Testis (tissue), 3 donors: ENCODE measurements around the gene GATB. TPM values are rescaled to one million over a fixed set of nuclear protein-coding genes. Genes with fewer than 3 reads are reported as not detected.
A peak's percentile ranks its signal among the peaks of the same experiment; 100 is the strongest.

Experiments
- DNase-seq: peaks from one replicate; pipeline ENCODE4 v3.0.0-alpha.2; 2019
- H3K27ac ChIP-seq, 2 donors: fragments of 200-600 bp; sonication (generic); one replicate each; pipeline ENCODE4 v1.5.1; 2019
- H3K27me3 ChIP-seq: fragments of 200-600 bp; sonication (generic); one replicate; pipeline ENCODE4 v1.5.1; 2019
- H3K36me3 ChIP-seq: fragments of 200-600 bp; sonication (generic); one replicate; pipeline ENCODE4 v1.5.1; 2017; ENCODE audit warnings: low read depth; ENCODE audit errors: missing control alignments
- H3K4me1 ChIP-seq: fragments of 200-600 bp; sonication (generic); one replicate; pipeline ENCODE4 v1.5.1; 2019
- H3K4me3 ChIP-seq, 2 donors: fragments of 200-600 bp; sonication (generic); one replicate each; pipeline ENCODE4 v1.5.1; 2017 to 2019
- H3K9me3 ChIP-seq: fragments of 200-600 bp; sonication (generic); one replicate; pipeline ENCODE4 v1.5.1; 2017
- POLR2A ChIP-seq: fragments of 450-650 bp; IDR thresholded peaks from one replicate; pipeline ENCODE4 v1.6.1; 2017; ENCODE audit warnings: antibody characterized with exemption, mild to moderate bottlenecking, moderate library complexity
- WGBS, 2 donors: methylation state at CpG; one replicate each; pipeline ENCODE4 v1.1.5; 2018; 5-methylcytosine and 5-hydroxymethylcytosine counted together
- intact Hi-C: fragments of 100-400 bp; cut with DNase I; formaldehyde crosslinking; loops from one replicate; pipeline ENCODE4 v1.15.1; 2023; ENCODE audit warnings: low total_unique reads
- polyA plus RNA-seq: library from polyadenylated mRNA; stranded (reverse); fragments of 350-450 nt; fragmentation: Illumina TruSeq; extraction: RNeasy Lipid Tissue Mini Kit (QIAGEN cat#74804); gene quantifications from one replicate; pipeline ENCODE4 v1.2.3, GENCODE V29; 2014; ENCODE audit warnings: low read depth, low replicate concordance; ENCODE audit not compliant: insufficient read depth
- total RNA-seq, 2 donors: library from RNA; depleted of rRNA; stranded (reverse); fragments of >200 nt; gene quantifications; one replicate each; pipeline ENCODE4 v1.2.3, GENCODE V29; 2016
- TF ChIP-seq, protein P1 (sequence below), 3 experiments: fragments of 450-650 bp in 2 of 3; fragments of 200-600 bp in 1 of 3; sonication (generic) in 1 of 3; IDR thresholded peaks; one replicate each; pipeline ENCODE4 v1.5.1; 2016 to 2019; ENCODE audit warnings: antibody characterized with exemption in 3 of 3, mild to moderate bottlenecking in 2 of 3, moderate library complexity in 1 of 3

GATB gene
- total and polyA plus RNA-seq, 3 donors from 2014 or later: 21.9 to 49.4 (median 44.7) TPM

DNA sequence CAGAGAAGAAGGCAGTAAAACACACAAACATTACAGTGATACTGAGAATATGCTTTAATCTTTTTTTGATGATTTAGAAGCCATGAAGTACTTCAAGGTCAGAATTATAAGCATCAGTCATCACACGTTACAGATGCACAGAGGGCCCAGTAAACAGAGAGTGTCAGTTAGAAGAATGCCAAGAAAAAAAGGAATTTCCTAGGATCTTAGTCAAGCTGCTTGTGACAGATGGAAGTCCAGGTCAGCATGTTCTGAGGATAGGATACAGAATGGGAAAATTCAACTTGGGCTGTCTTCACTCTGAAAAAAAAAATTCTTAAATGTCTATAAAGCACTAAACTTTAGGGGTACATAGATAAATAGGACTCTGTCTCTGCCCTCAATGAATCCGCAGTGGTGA lies 38.9 kb downstream of the GATB start:
- Histone ChIP-seq H3K27me3 (no peaks in the 10 kb centered on the region), H3K27ac (no peak overlapping the region), H3K36me3 (no peaks in the 10 kb centered on the region), H3K4me1 (no peaks in the 10 kb centered on the region), H3K9me3 (no peaks in the 10 kb centered on the region), H3K4me3 (no peak overlapping the region)
- no peak for DNase-seq
- 77 to 78% methylated on average over 2 of the region's 2 CpGs for WGBS, 2 donors
- TF ChIP-seq, protein P1, sequence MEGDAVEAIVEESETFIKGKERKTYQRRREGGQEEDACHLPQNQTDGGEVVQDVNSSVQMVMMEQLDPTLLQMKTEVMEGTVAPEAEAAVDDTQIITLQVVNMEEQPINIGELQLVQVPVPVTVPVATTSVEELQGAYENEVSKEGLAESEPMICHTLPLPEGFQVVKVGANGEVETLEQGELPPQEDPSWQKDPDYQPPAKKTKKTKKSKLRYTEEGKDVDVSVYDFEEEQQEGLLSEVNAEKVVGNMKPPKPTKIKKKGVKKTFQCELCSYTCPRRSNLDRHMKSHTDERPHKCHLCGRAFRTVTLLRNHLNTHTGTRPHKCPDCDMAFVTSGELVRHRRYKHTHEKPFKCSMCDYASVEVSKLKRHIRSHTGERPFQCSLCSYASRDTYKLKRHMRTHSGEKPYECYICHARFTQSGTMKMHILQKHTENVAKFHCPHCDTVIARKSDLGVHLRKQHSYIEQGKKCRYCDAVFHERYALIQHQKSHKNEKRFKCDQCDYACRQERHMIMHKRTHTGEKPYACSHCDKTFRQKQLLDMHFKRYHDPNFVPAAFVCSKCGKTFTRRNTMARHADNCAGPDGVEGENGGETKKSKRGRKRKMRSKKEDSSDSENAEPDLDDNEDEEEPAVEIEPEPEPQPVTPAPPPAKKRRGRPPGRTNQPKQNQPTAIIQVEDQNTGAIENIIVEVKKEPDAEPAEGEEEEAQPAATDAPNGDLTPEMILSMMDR (IDR thresholded peaks at IDR 0.05): no peak
- no peak for TF ChIP-seq POLR2A
- intact Hi-C loops: no loop called here

DNA sequence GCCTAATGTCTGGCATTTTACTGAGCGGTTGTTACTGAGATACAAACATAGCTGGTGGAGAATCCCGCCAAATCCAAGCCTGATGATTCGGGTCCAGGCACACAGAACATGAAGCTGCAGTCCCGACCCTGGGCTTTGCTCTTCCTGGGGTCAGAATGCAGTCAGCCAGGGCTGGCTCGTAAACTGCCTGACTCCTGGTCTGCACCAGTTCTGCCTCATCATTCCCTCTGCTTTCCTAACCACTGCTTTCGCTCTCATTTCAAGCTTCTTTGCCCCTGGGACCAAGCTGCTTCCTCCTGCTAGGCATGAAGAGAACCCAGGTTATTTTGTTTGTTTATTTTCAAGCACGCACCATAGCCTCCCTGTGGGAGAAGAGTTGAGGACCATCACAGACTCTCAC lies 39.3 kb downstream of the GATB start:
- 56% methylated on average over 7 of the region's 7 CpGs for WGBS, 2 donors
- no peak for TF ChIP-seq POLR2A
- TF ChIP-seq, protein P1 (IDR thresholded peaks at IDR 0.05): no peak
- Histone ChIP-seq H3K27me3 (no peaks in the 10 kb centered on the region), H3K4me1 (no peaks in the 10 kb centered on the region), H3K9me3 (no peaks in the 10 kb centered on the region), H3K27ac (peak overlapping the region in 1 of 2 donors; percentile 8), H3K36me3 (no peaks in the 10 kb centered on the region), H3K4me3 (no peak overlapping the region)
- DNase-seq: peak; percentile 62
- intact Hi-C loops: no loop called here

DNA sequence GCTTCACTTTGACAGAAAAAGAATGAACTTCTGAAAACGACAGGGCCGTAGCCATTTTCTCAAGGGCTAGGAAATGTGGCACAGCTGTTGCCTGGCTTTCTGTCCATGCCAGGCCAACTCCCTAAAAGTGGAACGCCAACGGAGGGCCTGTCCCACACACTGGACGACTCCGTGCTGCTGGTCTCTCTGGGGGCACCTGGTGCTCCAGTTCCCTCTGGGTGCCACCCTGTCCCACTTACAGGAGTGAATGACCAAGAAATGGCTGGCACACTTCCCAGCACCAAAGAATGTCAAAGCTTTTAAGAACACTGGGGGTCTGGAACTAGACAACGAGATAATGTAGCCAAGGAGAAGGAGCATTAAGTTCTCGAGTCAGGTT lies 40.9 kb downstream of the GATB start:
- Histone ChIP-seq H3K27me3 (no peaks in the 10 kb centered on the region), H3K36me3 (no peaks in the 10 kb centered on the region), H3K4me3 (no peak overlapping the region), H3K27ac (no peak overlapping the region), H3K9me3 (no peaks in the 10 kb centered on the region), H3K4me1 (no peaks in the 10 kb centered on the region)
- 92 to 93% methylated on average over 8 of the region's 8 CpGs for WGBS, 2 donors
- intact Hi-C loops: no loop called here
- no peak for TF ChIP-seq POLR2A
- TF ChIP-seq, protein P1 (IDR thresholded peaks at IDR 0.05): no peak
- no peak for DNase-seq

DNA sequence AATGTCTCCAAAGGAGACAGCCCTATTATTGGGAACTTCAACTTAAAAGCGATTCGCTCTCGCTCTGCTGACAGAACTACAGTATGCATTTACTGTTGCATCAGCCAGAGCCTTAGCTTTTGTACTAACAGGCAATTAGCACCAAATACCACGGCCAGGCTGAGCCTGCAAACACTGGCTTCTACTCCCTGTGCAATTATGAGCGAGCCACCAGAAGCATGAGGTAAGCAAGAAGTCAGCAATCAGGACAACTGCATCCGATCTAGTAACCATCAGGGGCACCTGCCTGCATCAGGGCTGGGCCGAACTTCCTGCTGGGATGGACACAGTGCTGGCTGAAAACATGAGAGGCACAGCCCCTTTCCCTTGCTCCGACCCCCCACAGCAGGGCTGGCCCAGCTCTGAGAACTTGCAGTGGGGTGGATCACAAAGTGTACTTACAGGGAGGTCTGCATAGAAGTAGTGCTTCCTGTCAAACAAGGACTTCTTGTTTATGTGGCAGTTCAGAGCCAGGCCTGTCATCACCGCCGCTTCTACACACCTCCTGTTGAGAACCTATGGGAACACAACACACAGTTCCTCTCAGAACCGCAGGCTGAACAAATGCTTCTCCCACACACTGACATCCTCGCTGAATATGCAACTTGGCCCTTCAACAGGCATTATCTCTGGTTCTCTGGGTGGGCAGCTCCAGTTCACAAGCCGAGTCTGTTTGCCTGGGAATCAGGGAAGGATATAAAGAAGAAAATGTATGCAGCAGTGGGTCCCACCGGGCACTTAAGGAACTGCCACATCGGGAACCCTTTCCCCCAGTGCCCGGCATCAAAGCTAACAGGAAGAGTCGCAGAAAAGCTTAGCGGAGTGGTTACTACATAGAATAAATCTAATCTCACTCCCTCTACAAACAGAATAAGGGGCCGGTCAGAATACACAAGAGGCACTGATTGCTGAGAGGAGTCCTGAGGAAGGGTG lies 41.5 kb downstream of the GATB start:
- Histone ChIP-seq H3K4me1 (no peaks in the 10 kb centered on the region), H3K27ac (no peak overlapping the region), H3K36me3 (no peaks in the 10 kb centered on the region), H3K9me3 (no peaks in the 10 kb centered on the region), H3K4me3 (no peak overlapping the region), H3K27me3 (no peaks in the 10 kb centered on the region)
- intact Hi-C loops: no loop called here
- TF ChIP-seq, protein P1 (IDR thresholded peaks at IDR 0.05): no peak
- no peak for TF ChIP-seq POLR2A
- no peak for DNase-seq
- WGBS, 2 donors: 86 to 88% methylated on average over 19 of the region's 19 CpGs
